Smooth muscle cell (in vitro differentiated cells): Measurements from ENCODE around the gene BBIP1. TPM values are rescaled to one million over a fixed set of nuclear protein-coding genes. Genes with fewer than 3 reads are reported as not detected.

Experiments used
- DNase-seq: peaks from one replicate; lab custom pipeline; 2025; ENCODE audit not compliant: unreplicated experiment; lab: John Stamatoyannopoulos, UW
- H2AFZ ChIP-seq: fragments of 200-600 bp; sonication (generic); 2 replicates; pipeline ENCODE4 v1.6.0; 2016; ENCODE audit warnings: antibody characterized with exemption, low read depth, mild to moderate bottlenecking
- H3F3A ChIP-seq: fragments of 200-600 bp; sonication (generic); 2 replicates; pipeline ENCODE4 v1.6.0; 2017; ENCODE audit warnings: antibody characterized with exemption, low read depth
- H3K27ac ChIP-seq: fragments of 200-600 bp; sonication (generic); 2 replicates; pipeline ENCODE4 v1.5.1; 2016; ENCODE audit warnings: low read depth, mild to moderate bottlenecking
- H3K27me3 ChIP-seq: fragments of 200-600 bp; sonication (generic); 2 replicates; pipeline ENCODE4 v1.6.1; 2016; ENCODE audit warnings: low read depth, mild to moderate bottlenecking
- H3K36me3 ChIP-seq: fragments of 200-600 bp; sonication (generic); 2 replicates; pipeline ENCODE4 v1.5.1; 2016; ENCODE audit warnings: low read depth
- H3K4me1 ChIP-seq: fragments of 200-600 bp; sonication (generic); 2 replicates; pipeline ENCODE4 v1.5.1; 2016; ENCODE audit warnings: low read depth
- H3K4me2 ChIP-seq: fragments of 200-600 bp; sonication (generic); 2 replicates; pipeline ENCODE4 v1.6.0; 2016; ENCODE audit warnings: mild to moderate bottlenecking
- H3K4me3 ChIP-seq: fragments of 200-600 bp; sonication (generic); 2 replicates; pipeline ENCODE4 v1.5.1; 2016; ENCODE audit warnings: mild to moderate bottlenecking
- H3K79me2 ChIP-seq: fragments of 200-600 bp; sonication (generic); 2 replicates; pipeline ENCODE4 v1.6.0; 2016; ENCODE audit warnings: low read depth, mild to moderate bottlenecking
- H3K9ac ChIP-seq: fragments of 200-600 bp; sonication (generic); 2 replicates; pipeline ENCODE4 v1.6.0; 2016; ENCODE audit warnings: low read depth
- H3K9me3 ChIP-seq: fragments of 200-600 bp; sonication (generic); replicated peaks from 2 replicates; pipeline ENCODE4 v1.5.1; 2016; ENCODE audit warnings: low read depth
- H4K20me1 ChIP-seq: fragments of 200-600 bp; sonication (generic); 2 replicates; pipeline ENCODE4 v1.6.0; 2016; ENCODE audit warnings: low read depth
- WGBS: methylation state at CpG from one replicate; pipeline ENCODE4 v1.1.7; 2016; ENCODE audit warnings: low lambda C conversion rate; 5-methylcytosine and 5-hydroxymethylcytosine counted together
- polyA plus RNA-seq: library from polyadenylated mRNA; unstranded; fragments of >200 nt; fragmentation: Nextera tagmentation; extraction: Ambion mirVana; gene quantifications from 2 replicates; pipeline ENCODE4 v1.2.1, GENCODE V29; 2016
- total RNA-seq: library from RNA; depleted of rRNA; stranded (reverse); fragments of >200 nt; gene quantifications from 2 replicates; pipeline ENCODE4 v1.2.3, GENCODE V29; 2014
- TF ChIP-seq, protein P1 (sequence below): fragments of 200-600 bp; sonication (generic); IDR thresholded peaks from 2 replicates; pipeline ENCODE4 v1.5.1; 2017; ENCODE audit warnings: borderline replicate concordance, mild to moderate bottlenecking, antibody characterized with exemption; ENCODE audit not compliant: insufficient read depth, poor library complexity, severe bottlenecking

BBIP1 gene
- total and polyA plus RNA-seq, 2 experiments from 2014 or later: 17.8 to 22.3 TPM

DNA sequence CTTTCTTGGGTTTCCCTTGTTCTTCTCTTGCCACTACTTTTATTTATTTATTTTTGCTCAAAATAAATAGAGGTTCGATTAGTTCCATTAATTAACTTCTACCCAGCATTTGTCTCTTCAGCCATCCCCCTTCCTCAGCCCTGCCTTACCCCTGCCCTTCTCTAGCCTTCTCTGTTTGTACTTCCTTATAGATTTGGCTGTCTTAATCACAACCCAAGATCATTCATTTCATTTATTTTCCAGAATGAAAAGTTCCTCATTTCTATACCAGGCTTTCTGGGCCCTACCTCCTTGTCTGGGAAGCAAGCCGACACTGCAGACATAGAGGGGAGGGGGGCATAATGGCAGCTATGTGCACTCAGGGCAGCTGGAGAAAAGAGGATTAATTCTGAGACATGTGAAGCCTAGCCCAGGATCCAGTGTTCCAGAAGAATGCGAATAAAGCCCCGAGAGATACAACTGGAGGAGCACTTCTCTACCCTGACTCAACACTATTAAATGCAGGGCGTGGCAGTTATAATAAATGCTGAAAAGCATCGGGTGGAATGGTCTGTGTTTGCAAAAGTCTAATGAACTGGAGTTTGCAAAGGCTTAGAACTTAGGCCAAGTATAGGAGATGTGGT lies 53.7 kb downstream of the BBIP1 start:
- Histone ChIP-seq H3K4me2 (peak overlapping the region; percentile 52), H2AFZ (no peak overlapping the region), H3K36me3 (no peaks in the 10 kb centered on the region), H3F3A (peaks cover 6% of the 10 kb centered on the region), H3K4me3 (no peak overlapping the region), H4K20me1 (no peaks in the 10 kb centered on the region), H3K27ac (peak overlapping the region; percentile 62), H3K4me1 (peaks cover 9% of the 10 kb centered on the region), H3K9ac (no peak overlapping the region), H3K79me2 (no peaks in the 10 kb centered on the region), H3K27me3 (no peaks in the 10 kb centered on the region), H3K9me3 (no peaks in the 10 kb centered on the region)
- TF ChIP-seq, protein P1, sequence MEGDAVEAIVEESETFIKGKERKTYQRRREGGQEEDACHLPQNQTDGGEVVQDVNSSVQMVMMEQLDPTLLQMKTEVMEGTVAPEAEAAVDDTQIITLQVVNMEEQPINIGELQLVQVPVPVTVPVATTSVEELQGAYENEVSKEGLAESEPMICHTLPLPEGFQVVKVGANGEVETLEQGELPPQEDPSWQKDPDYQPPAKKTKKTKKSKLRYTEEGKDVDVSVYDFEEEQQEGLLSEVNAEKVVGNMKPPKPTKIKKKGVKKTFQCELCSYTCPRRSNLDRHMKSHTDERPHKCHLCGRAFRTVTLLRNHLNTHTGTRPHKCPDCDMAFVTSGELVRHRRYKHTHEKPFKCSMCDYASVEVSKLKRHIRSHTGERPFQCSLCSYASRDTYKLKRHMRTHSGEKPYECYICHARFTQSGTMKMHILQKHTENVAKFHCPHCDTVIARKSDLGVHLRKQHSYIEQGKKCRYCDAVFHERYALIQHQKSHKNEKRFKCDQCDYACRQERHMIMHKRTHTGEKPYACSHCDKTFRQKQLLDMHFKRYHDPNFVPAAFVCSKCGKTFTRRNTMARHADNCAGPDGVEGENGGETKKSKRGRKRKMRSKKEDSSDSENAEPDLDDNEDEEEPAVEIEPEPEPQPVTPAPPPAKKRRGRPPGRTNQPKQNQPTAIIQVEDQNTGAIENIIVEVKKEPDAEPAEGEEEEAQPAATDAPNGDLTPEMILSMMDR: no peak
- 25% methylated on average over 6 of the region's 6 CpGs for WGBS
- DNase-seq: no peak

- H3K9ac ChIP-seq: no peak overlapping the region
- H3K4me3 ChIP-seq: no peak overlapping the region
- WGBS: 75% methylated on average over 6 of the region's 6 CpGs
- no peaks in the 10 kb centered on the region for H4K20me1 ChIP-seq
- H3K79me2 ChIP-seq: no peaks in the 10 kb centered on the region
- H2AFZ ChIP-seq: peak overlapping the region; percentile 10
- H3K36me3 ChIP-seq: no peaks in the 10 kb centered on the region
- H3K27me3 ChIP-seq: no peaks in the 10 kb centered on the region
- H3F3A ChIP-seq: peaks cover 6% of the 10 kb centered on the region
- peak overlapping the region; percentile 52 for H3K4me2 ChIP-seq
- no peaks in the 10 kb centered on the region for H3K9me3 ChIP-seq
- peak overlapping the region; percentile 62 for H3K27ac ChIP-seq
- peaks cover 9% of the 10 kb centered on the region for H3K4me1 ChIP-seq
- no peak for DNase-seq
- TF ChIP-seq, protein P1: no peak
Observed at GRCh38 chr10:110864662-110865140, 54.3 kb downstream of the BBIP1 start.

DNA sequence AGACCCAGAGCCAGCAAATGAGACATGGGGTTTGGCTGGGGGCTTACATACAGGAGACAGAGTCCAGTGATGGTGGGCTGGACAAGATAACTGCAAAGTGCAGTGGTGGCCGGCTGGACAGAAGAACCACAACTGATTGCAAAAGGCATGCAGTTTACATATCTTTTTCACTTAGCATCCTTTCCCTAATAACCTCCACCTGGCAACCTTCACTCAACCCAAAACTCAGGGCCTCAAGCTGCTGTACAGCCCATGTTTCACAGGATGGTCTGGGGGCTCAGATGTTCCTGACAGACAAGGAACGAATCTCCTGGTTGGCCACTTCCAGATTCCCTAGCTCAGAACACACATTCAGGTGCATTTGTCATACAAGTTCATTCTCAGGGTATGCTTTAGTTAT lies 55.0 kb downstream of the BBIP1 start:
- peak overlapping the region; percentile 10 for H2AFZ ChIP-seq
- peaks cover 6% of the 10 kb centered on the region for H3F3A ChIP-seq
- TF ChIP-seq, protein P1: no peak
- H3K79me2 ChIP-seq: no peaks in the 10 kb centered on the region
- no peak overlapping the region for H3K27ac ChIP-seq
- H3K9ac ChIP-seq: no peak overlapping the region
- H3K4me2 ChIP-seq: no peak overlapping the region
- H3K27me3 ChIP-seq: no peaks in the 10 kb centered on the region
- H3K4me1 ChIP-seq: peaks cover 9% of the 10 kb centered on the region
- 97% methylated on average over 2 of the region's 2 CpGs for WGBS
- H4K20me1 ChIP-seq: no peaks in the 10 kb centered on the region
- H3K9me3 ChIP-seq: no peaks in the 10 kb centered on the region
- no peak overlapping the region for H3K4me3 ChIP-seq
- DNase-seq: no peak
- no peaks in the 10 kb centered on the region for H3K36me3 ChIP-seq

GRCh38 chr10:110863361-110863760 lies 55.6 kb downstream of the BBIP1 start:
- no peak overlapping the region for H3K9ac ChIP-seq
- TF ChIP-seq, protein P1: no peak
- H3K4me2 ChIP-seq: no peak overlapping the region
- H3K4me1 ChIP-seq: peaks cover 9% of the 10 kb centered on the region
- no peak overlapping the region for H3K4me3 ChIP-seq
- H3K27ac ChIP-seq: no peak overlapping the region
- H4K20me1 ChIP-seq: no peaks in the 10 kb centered on the region
- peaks cover 6% of the 10 kb centered on the region for H3F3A ChIP-seq
- H3K79me2 ChIP-seq: no peaks in the 10 kb centered on the region
- no peaks in the 10 kb centered on the region for H3K36me3 ChIP-seq
- H2AFZ ChIP-seq: no peak overlapping the region
- H3K27me3 ChIP-seq: no peaks in the 10 kb centered on the region
- no peaks in the 10 kb centered on the region for H3K9me3 ChIP-seq
- DNase-seq: no peak
